HepG2 (cell line): Measurements from ENCODE around the gene AAMP. TPM values are rescaled to one million over a fixed set of nuclear protein-coding genes. Genes with fewer than 3 reads are reported as not detected.
A peak's percentile ranks its signal among the peaks of the same experiment; 100 is the strongest.

Experiments used
- ARID2 ChIP-seq: sonication (generic); formaldehyde crosslinking; IDR thresholded peaks from 2 replicates; pipeline ENCODE4 v1.8.1; 2022; ENCODE audit warnings: mild to moderate bottlenecking, missing genetic modification reagents, borderline replicate concordance
- BATF2 ChIP-seq: sonication (generic); formaldehyde crosslinking; IDR thresholded peaks from 2 replicates; pipeline ENCODE4 v1.8.0; 2022; ENCODE audit warnings: mild to moderate bottlenecking, missing genetic modification reagents, moderate library complexity
- CCAR2 ChIP-seq: fragments of 200-400 bp; formaldehyde crosslinking; optimal IDR thresholded peaks from 2 replicates; pipeline ENCODE3; 2018; ENCODE audit warnings: low read depth, mild to moderate bottlenecking, low read length, moderate library complexity
- DBP ChIP-seq: sonication (generic); formaldehyde crosslinking; IDR thresholded peaks from 2 replicates; pipeline ENCODE4 v1.4.0; 2020; ENCODE audit warnings: missing genetic modification reagents; ENCODE audit errors: not compliant biosample characterization
- ELF4 ChIP-seq: sonication (generic); formaldehyde crosslinking; IDR thresholded peaks from 2 replicates; pipeline ENCODE4 v1.5.0; 2020; ENCODE audit warnings: missing genetic modification reagents, mild to moderate bottlenecking, moderate library complexity, borderline replicate concordance
- ESRRA ChIP-seq: sonication (generic); formaldehyde crosslinking; IDR thresholded peaks from 2 replicates; pipeline ENCODE4 v1.5.1; 2020; ENCODE audit warnings: mild to moderate bottlenecking, low read depth, missing genetic modification reagents
- FOXP1 ChIP-seq, 2 experiments: fragments of 450-650 bp in 1 of 2; IDR thresholded peaks; 2 replicates each; pipeline ENCODE4 v1.6.1; 2017 to 2018; ENCODE audit warnings: antibody characterized with exemption in 1 of 2
- HNF4A ChIP-seq: sonication (generic); formaldehyde crosslinking; IDR thresholded peaks from 2 replicates; pipeline ENCODE4 v1.4.0; 2020; ENCODE audit warnings: missing genetic modification reagents
- IKZF5 ChIP-seq: IDR thresholded peaks from 2 replicates; pipeline ENCODE4 v1.6.1; 2018; ENCODE audit warnings: missing genetic modification reagents, mild to moderate bottlenecking, missing compliant biosample characterization
- KLF13 ChIP-seq: sonication (generic); formaldehyde crosslinking; IDR thresholded peaks from 2 replicates; pipeline ENCODE4 v1.4.0; 2020; ENCODE audit warnings: mild to moderate bottlenecking, missing genetic modification reagents
- NBN ChIP-seq: fragments of 450-650 bp; conservative IDR thresholded peaks from 2 replicates; pipeline ENCODE4 v1.6.1; 2017
- NCOA5 ChIP-seq: sonication (generic); formaldehyde crosslinking; IDR thresholded peaks from 2 replicates; pipeline ENCODE4 v1.4.0; 2020; ENCODE audit warnings: missing genetic modification reagents
- NFE2L1 ChIP-seq: sonication (generic); formaldehyde crosslinking; IDR thresholded peaks from 2 replicates; pipeline ENCODE4 v1.4.0; 2020; ENCODE audit warnings: missing genetic modification reagents, mild to moderate bottlenecking, borderline replicate concordance
- NFIC ChIP-seq: IDR thresholded peaks from 2 replicates; pipeline ENCODE4 v1.6.1; 2012; ENCODE audit warnings: mild to moderate bottlenecking, low read length, inconsistent platforms
- SRF ChIP-seq: IDR thresholded peaks from 2 replicates; pipeline ENCODE4 v1.6.1; 2011; ENCODE audit warnings: mild to moderate bottlenecking, low read depth, low read length, moderate library complexity
- ZBED4 ChIP-seq: sonication (generic); formaldehyde crosslinking; IDR thresholded peaks from 2 replicates; pipeline ENCODE4 v1.4.0; 2020; ENCODE audit warnings: missing genetic modification reagents, borderline replicate concordance
- ZNF335 ChIP-seq: sonication (generic); formaldehyde crosslinking; IDR thresholded peaks from 2 replicates; pipeline ENCODE4 v1.4.0; 2020; ENCODE audit warnings: missing genetic modification reagents
- ZNF773 ChIP-seq: sonication (generic); formaldehyde crosslinking; IDR thresholded peaks from 2 replicates; pipeline ENCODE4 v1.4.0; 2020; ENCODE audit warnings: missing genetic modification reagents, borderline replicate concordance
- ZNF792 ChIP-seq: IDR thresholded peaks from 2 replicates; pipeline ENCODE4 v1.6.1; 2016
- ZSCAN22 ChIP-seq: sonication (generic); formaldehyde crosslinking; IDR thresholded peaks from 2 replicates; pipeline ENCODE4 v1.4.0; 2020; ENCODE audit warnings: mild to moderate bottlenecking, missing genetic modification reagents
- polyA plus RNA-seq, 8 experiments: library from polyadenylated mRNA; depleted of rRNA in 3 of 8; stranded (reverse) in 7 of 8; unstranded in 1 of 8; fragments of >200 nt; fragmentation: Illumina TruSeq in 4 of 8; extraction: Trizol in 4 of 8; gene quantifications; 2 replicates each; pipeline versions ENCODE4 v1.2.1 to v1.2.3, GENCODE V29; 2011 to 2016; ENCODE audit warnings: low read depth in 4 of 8, missing spikeins in 1 of 8, mixed read lengths in 1 of 8; ENCODE audit not compliant: insufficient read depth in 1 of 8
- total RNA-seq, 5 experiments: library from RNA; depleted of rRNA; stranded (reverse); fragments of >200 nt; fragmentation: Illumina TruSeq; extraction: Trizol; gene quantifications; 2 replicates each; pipeline ENCODE4 v1.2.3, GENCODE V29; 2016; ENCODE audit warnings: low read depth in 1 of 5
- TF ChIP-seq, protein P1 (sequence below): sonication (generic); formaldehyde crosslinking; IDR thresholded peaks from 2 replicates; pipeline ENCODE4 v1.8.0; 2022; ENCODE audit warnings: mild to moderate bottlenecking, missing genetic modification reagents, moderate library complexity
- TF ChIP-seq, protein P2 (sequence below): IDR thresholded peaks from 2 replicates; pipeline ENCODE4 v1.6.1; 2016; ENCODE audit warnings: control low read depth

Gene AAMP
- total and polyA plus RNA-seq, 2 of the 13 experiments (the other 11 are each of a cell fraction or from before 2014, with no cell fraction given): 110 to 186 TPM

DNA sequence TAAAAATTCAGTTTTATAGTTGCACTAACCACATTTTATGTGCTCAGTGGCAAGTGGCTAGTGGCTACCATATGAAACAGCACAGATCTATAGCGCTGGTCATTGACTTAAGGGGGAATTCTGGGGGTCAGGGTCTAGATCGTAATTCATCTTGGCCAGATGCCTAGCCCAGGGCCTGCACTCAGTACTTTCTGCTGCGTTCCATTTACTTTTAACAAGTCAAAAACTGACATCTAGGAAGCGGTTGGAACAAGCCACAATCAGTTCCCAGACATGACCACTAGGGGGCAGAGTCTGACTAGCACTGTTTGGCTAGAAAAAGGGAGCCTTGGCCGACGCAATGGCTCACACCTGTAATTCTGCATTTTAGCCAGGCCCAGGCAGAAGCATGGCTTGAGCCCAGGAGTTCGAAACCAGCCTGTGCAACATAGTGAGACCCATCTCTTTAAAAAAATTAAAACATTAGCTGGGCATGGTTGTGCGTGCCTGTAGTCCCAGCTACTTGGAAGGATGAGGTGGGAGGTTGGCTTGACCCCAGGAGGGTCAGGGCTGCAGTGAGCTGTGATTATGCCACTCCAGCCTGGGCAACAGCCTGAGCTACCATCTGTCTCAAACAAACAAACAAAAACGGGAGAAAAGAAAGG is 31.4 kb upstream of the AAMP start (continued):
- TF ChIP-seq ZBED4 (no peak), ZNF773 (CRISPR knock-in tag) (no peak), DBP (CRISPR knock-in tag) (no peak), KLF13 (CRISPR knock-in tag) (no peak), NFIC (peak; percentile 54; the same call in 1 of the 2 replicates), ZSCAN22 (CRISPR knock-in tag) (no peak), ELF4 (CRISPR knock-in tag) (no peak), IKZF5 (CRISPR knock-in tag) (peak; percentile 86), ESRRA (CRISPR knock-in tag) (no peak), ARID2 (CRISPR knock-in tag) (no peak), ZNF335 (CRISPR knock-in tag) (peak; percentile 53; the same call in 1 of the 2 replicates), FOXP1 (IDR thresholded peaks at IDR 0.05) (no peak), FOXP1 (CRISPR knock-in tag; IDR thresholded peaks at IDR 0.05) (no peak), ZNF792 (CRISPR knock-in tag) (peak; percentile 51; the same call in 1 of the 2 replicates), NFE2L1 (CRISPR knock-in tag) (no peak), SRF (no peak), NBN (no peak), CCAR2 (no peak), NCOA5 (CRISPR knock-in tag) (no peak), BATF2 (CRISPR knock-in tag) (no peak), HNF4A (CRISPR knock-in tag) (peak; percentile 48; the same call in 1 of the 2 replicates)
- TF ChIP-seq, protein P1, sequence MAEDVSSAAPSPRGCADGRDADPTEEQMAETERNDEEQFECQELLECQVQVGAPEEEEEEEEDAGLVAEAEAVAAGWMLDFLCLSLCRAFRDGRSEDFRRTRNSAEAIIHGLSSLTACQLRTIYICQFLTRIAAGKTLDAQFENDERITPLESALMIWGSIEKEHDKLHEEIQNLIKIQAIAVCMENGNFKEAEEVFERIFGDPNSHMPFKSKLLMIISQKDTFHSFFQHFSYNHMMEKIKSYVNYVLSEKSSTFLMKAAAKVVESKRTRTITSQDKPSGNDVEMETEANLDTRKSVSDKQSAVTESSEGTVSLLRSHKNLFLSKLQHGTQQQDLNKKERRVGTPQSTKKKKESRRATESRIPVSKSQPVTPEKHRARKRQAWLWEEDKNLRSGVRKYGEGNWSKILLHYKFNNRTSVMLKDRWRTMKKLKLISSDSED (CRISPR knock-in tag): no peak
- TF ChIP-seq, protein P2, sequence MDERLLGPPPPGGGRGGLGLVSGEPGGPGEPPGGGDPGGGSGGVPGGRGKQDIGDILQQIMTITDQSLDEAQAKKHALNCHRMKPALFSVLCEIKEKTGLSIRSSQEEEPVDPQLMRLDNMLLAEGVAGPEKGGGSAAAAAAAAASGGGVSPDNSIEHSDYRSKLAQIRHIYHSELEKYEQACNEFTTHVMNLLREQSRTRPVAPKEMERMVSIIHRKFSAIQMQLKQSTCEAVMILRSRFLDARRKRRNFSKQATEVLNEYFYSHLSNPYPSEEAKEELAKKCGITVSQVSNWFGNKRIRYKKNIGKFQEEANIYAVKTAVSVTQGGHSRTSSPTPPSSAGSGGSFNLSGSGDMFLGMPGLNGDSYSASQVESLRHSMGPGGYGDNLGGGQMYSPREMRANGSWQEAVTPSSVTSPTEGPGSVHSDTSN (CRISPR knock-in tag): no peak
